Natural killer cell (primary cell): ENCODE results near the gene KIFAP3. TPM values are rescaled to one million over a fixed set of nuclear protein-coding genes. Genes with fewer than 3 reads are reported as not detected.
"Not testable (repeated sequence)": the region's sequence is repeated elsewhere in the genome, so short reads cannot be mapped to it uniquely, and the experiment has no call there.

Source experiments
- ATAC-seq, 3 donors: fragments of 150-1000 bp in 2 of 3; fragments of 200-7000 bp in 1 of 3; cut with Tn5 transposase; 1 replicate in 1 of 3; 2 replicates in 2 of 3; pipeline ENCODE4 v1.10.0; 2021; ENCODE audit warnings: mild to moderate bottlenecking in 2 of 3, moderate library complexity in 2 of 3
- DNase-seq, 2 donors: peaks; one replicate each; pipeline versions ENCODE4 v3.0.0 to v3.0.0-alpha.2; 2013 to 2021; ENCODE audit warnings: mixed read lengths in 1 of 2
- H3K27ac ChIP-seq: one replicate; pipeline ENCODE4 v1.5.1; 2013; ENCODE audit warnings: mild to moderate bottlenecking, low read length
- H3K27me3 ChIP-seq: one replicate; pipeline ENCODE4 v1.6.1; 2013; ENCODE audit warnings: low read length; ENCODE audit not compliant: control insufficient read depth, insufficient read depth
- H3K36me3 ChIP-seq: one replicate; pipeline ENCODE4 v1.6.1; 2013; ENCODE audit warnings: low read length; ENCODE audit not compliant: control insufficient read depth, insufficient read depth
- H3K4me1 ChIP-seq: one replicate; pipeline ENCODE4 v1.6.1; 2013; ENCODE audit warnings: low read length; ENCODE audit not compliant: control insufficient read depth, insufficient read depth
- H3K4me3 ChIP-seq: one replicate; pipeline ENCODE4 v1.5.1; 2013; ENCODE audit warnings: low read length
- H3K9me3 ChIP-seq: one replicate; pipeline ENCODE4 v1.6.1; 2013; ENCODE audit warnings: low read length; ENCODE audit not compliant: control insufficient read depth, insufficient read depth
- H3K27ac Mint-ChIP-seq, 2 donors: one replicate each; pipeline ENCODE4 v1.8.0; 2022; ENCODE audit warnings: mild to moderate bottlenecking in 2 of 2, mixed read lengths in 2 of 2, moderate library complexity in 1 of 2
- H3K27me3 Mint-ChIP-seq, 2 donors: one replicate each; pipeline ENCODE4 v1.8.0; 2022; ENCODE audit warnings: low read depth in 2 of 2, mixed read lengths in 2 of 2
- H3K36me3 Mint-ChIP-seq: one replicate; pipeline ENCODE4 v1.8.0; 2022; ENCODE audit warnings: mixed read lengths
- H3K4me1 Mint-ChIP-seq, 2 donors: one replicate each; pipeline ENCODE4 v1.8.0; 2022; ENCODE audit warnings: mixed read lengths in 2 of 2
- H3K4me3 Mint-ChIP-seq: one replicate; pipeline ENCODE4 v1.8.0; 2022; ENCODE audit warnings: mild to moderate bottlenecking, moderate library complexity, mixed read lengths
- H3K9me3 Mint-ChIP-seq, 2 donors: one replicate each; pipeline ENCODE4 v1.8.0; 2022; ENCODE audit warnings: mixed read lengths in 2 of 2
- WGBS: methylation state at CpG from one replicate; pipeline ENCODE4 v1.1.7; 2013; ENCODE audit warnings: missing lambda C conversion rate; ENCODE audit not compliant: insufficient coverage; 5-methylcytosine and 5-hydroxymethylcytosine counted together
- intact Hi-C: fragments of 100-400 bp; cut with micrococcal nuclease; formaldehyde crosslinking; loops from one replicate; pipeline ENCODE4 v1.14.2; 2022
- total RNA-seq, 4 donors: library from RNA; stranded (reverse); fragments of 120-200 nt in 1 of 4; gene quantifications; one replicate each; pipeline versions ENCODE4 v1.2.3 to v1.2.4, GENCODE V29; 2013 to 2022
- TF ChIP-seq, protein P1 (sequence below): fragments of 200-600 bp; IDR thresholded peaks from one replicate; pipeline ENCODE4 v1.8.0; 2022; ENCODE audit warnings: antibody characterized with exemption

Gene KIFAP3
- total RNA-seq, 3 donors from 2014 or later (not counting 1 experiment from before 2014, with no cell fraction given), result 31.0 to 34.3 (median 33.7) TPM

DNA sequence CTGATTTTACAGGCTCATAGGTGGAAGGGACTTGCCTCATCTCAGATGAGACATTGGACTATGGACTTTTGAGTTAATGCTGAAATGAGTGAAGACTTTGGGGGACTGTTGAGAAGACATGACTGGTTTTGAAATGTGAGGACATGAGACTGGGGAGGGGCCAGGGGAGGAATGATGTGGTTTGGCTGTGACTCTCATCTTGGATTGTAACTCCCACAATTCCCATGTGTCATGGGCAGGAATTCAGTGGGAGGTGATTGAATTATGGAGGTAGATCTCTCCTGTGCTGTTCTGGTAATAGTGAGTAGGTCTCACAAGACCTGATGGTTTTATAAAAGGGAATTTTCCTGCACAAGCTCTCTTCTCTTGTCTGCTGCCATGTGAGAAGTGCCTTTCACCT is 201.6 kb downstream of the KIFAP3 start:
- peaks cover 6 to 11% of the 10 kb centered on the region in 2 donors for H3K4me1 Mint-ChIP-seq
- Histone ChIP-seq H3K4me1 (no peaks in the 10 kb centered on the region), H3K9me3 (peaks cover 3% of the 10 kb centered on the region), H3K4me3 (no peak overlapping the region), H3K27me3 (no peaks in the 10 kb centered on the region), H3K36me3 (peaks cover 91% of the 10 kb centered on the region), H3K27ac (no peak overlapping the region)
- intact Hi-C loops, result no loop called here
- TF ChIP-seq, protein P1, sequence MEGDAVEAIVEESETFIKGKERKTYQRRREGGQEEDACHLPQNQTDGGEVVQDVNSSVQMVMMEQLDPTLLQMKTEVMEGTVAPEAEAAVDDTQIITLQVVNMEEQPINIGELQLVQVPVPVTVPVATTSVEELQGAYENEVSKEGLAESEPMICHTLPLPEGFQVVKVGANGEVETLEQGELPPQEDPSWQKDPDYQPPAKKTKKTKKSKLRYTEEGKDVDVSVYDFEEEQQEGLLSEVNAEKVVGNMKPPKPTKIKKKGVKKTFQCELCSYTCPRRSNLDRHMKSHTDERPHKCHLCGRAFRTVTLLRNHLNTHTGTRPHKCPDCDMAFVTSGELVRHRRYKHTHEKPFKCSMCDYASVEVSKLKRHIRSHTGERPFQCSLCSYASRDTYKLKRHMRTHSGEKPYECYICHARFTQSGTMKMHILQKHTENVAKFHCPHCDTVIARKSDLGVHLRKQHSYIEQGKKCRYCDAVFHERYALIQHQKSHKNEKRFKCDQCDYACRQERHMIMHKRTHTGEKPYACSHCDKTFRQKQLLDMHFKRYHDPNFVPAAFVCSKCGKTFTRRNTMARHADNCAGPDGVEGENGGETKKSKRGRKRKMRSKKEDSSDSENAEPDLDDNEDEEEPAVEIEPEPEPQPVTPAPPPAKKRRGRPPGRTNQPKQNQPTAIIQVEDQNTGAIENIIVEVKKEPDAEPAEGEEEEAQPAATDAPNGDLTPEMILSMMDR, result no peak
- H3K4me3 Mint-ChIP-seq, result no peak overlapping the region
- no peaks in the 10 kb centered on the region for H3K27me3 Mint-ChIP-seq
- ATAC-seq, result no peak
- no peaks in the 10 kb centered on the region for H3K9me3 Mint-ChIP-seq
- no peak for DNase-seq
- peaks cover 46% of the 10 kb centered on the region for H3K36me3 Mint-ChIP-seq
- H3K27ac Mint-ChIP-seq, result no peak overlapping the region

DNA sequence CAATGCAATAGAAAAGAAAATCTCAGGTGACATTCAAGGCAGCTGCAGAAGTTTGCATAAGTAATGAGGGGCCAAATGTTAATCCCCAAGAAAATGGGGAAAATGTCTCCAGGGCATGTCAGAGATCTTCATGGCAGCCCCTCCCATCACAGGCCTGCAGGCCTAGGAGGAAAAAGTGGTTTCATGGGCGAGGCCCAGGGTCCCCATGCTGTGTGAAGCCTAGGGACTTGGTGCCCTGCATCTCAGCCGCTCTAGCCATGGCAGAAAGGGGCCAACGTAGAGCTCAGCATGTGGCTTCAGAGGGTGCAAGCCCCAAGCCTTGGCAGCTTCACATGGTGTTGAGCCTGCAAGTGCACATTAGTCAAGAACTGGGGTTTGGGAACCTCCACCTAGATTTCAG is 202.5 kb downstream of the KIFAP3 start:
- H3K27me3 ChIP-seq, DNase-seq, H3K4me1 ChIP-seq, ATAC-seq, intact Hi-C loops, H3K27ac ChIP-seq, H3K27ac Mint-ChIP-seq, H3K4me3 ChIP-seq, H3K9me3 ChIP-seq, H3K27me3 Mint-ChIP-seq, H3K4me3 Mint-ChIP-seq, H3K9me3 Mint-ChIP-seq: not testable (repeated sequence)
- H3K36me3 ChIP-seq, result peaks cover 94% of the 10 kb centered on the region
- Mint-ChIP-seq H3K4me1 (peaks cover 6 to 11% of the 10 kb centered on the region in 2 donors), H3K36me3 (peaks cover 46% of the 10 kb centered on the region)
- 96% methylated on average over 3 of the region's 3 CpGs for WGBS

Other genes with a start within 250 kb of the KIFAP3 start
- gene SCYL3, start 180.8 kb downstream of the KIFAP3 start, total RNA-seq, result 10 to 100 TPM in 1 of 3 donors, 1 to 10 TPM in 2; 6.0 to 12.3 (median 7.0) TPM
- not detected for gene NTMT2, start 71.3 kb upstream of the KIFAP3 start, total RNA-seq